Measurements from ENCODE around the gene PRKCH. TPM values are rescaled to one million over a fixed set of nuclear protein-coding genes. Genes with fewer than 3 reads are reported as not detected.

The PRKCH gene
- total RNA-seq, 1 donor from 2014 or later, result 101 TPM

DNA sequence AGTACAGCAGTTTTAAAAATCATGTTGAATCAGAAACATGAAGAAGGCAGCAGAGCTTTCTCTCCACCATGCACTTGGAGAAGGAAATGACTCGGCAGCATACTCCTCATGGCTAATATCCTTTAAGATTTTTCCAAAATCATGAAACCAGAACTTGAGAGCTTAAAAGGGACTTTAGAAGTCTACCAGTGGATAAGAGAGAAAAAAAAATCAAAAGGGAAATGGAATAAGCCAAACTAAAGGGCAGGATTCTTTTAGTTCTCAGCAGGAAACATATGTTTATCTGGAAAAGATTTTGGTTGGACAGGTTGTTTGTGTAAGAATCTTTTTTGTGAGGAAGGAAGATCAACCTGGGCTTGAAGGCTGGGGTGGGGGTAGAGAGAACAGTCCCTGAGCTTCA is 111.8 kb downstream of the PRKCH start:
- intact Hi-C loops (cut with micrococcal nuclease), result no loop called here
- H3K27me3 Mint-ChIP-seq (ENCODE audit: low read depth), result no peaks in the 10 kb centered on the region
- peak overlapping the region; percentile 48 for H3K27ac Mint-ChIP-seq
- H3K9me3 Mint-ChIP-seq, result no peaks in the 10 kb centered on the region
- peaks cover 51% of the 10 kb centered on the region for H3K36me3 Mint-ChIP-seq (ENCODE audit: low read depth)
- H3K4me1 Mint-ChIP-seq (ENCODE audit: low read depth), result peaks cover 75% of the 10 kb centered on the region
- DNase-seq (ENCODE audit: low spot score), result no peak
- H3K4me3 Mint-ChIP-seq (ENCODE audit: low read depth), result no peak overlapping the region

- no peak overlapping the region for H3K27ac Mint-ChIP-seq
- intact Hi-C loops (cut with micrococcal nuclease), result no loop called here
- H3K4me3 Mint-ChIP-seq (ENCODE audit: low read depth), result no peak overlapping the region
- no peaks in the 10 kb centered on the region for H3K27me3 Mint-ChIP-seq (ENCODE audit: low read depth)
- no peak for DNase-seq (ENCODE audit: low spot score)
- H3K36me3 Mint-ChIP-seq (ENCODE audit: low read depth), result peaks cover 48% of the 10 kb centered on the region
- H3K9me3 Mint-ChIP-seq, result no peaks in the 10 kb centered on the region
- H3K4me1 Mint-ChIP-seq (ENCODE audit: low read depth), result peaks cover 76% of the 10 kb centered on the region
These were observed 112.4 kb downstream of the PRKCH start for GRCh38 chr14:61433828-61434227.

- H3K36me3 Mint-ChIP-seq (ENCODE audit: low read depth), result peaks cover 46% of the 10 kb centered on the region
- intact Hi-C loops (cut with micrococcal nuclease), result no loop called here
- peak overlapping the region; percentile 21 for H3K27ac Mint-ChIP-seq
- H3K9me3 Mint-ChIP-seq, result no peaks in the 10 kb centered on the region
- DNase-seq (ENCODE audit: low spot score), result no peak
- H3K4me3 Mint-ChIP-seq (ENCODE audit: low read depth), result no peak overlapping the region
- H3K27me3 Mint-ChIP-seq (ENCODE audit: low read depth), result no peaks in the 10 kb centered on the region
- H3K4me1 Mint-ChIP-seq (ENCODE audit: low read depth), result peaks cover 76% of the 10 kb centered on the region
These were observed 112.9 kb downstream of the PRKCH start for GRCh38 chr14:61434311-61434710.

- H3K36me3 Mint-ChIP-seq (ENCODE audit: low read depth), result peaks cover 41% of the 10 kb centered on the region
- no peak overlapping the region for H3K4me3 Mint-ChIP-seq (ENCODE audit: low read depth)
These were observed 114.4 kb downstream of the PRKCH start for GRCh38 chr14:61435563-61436337.

DNA sequence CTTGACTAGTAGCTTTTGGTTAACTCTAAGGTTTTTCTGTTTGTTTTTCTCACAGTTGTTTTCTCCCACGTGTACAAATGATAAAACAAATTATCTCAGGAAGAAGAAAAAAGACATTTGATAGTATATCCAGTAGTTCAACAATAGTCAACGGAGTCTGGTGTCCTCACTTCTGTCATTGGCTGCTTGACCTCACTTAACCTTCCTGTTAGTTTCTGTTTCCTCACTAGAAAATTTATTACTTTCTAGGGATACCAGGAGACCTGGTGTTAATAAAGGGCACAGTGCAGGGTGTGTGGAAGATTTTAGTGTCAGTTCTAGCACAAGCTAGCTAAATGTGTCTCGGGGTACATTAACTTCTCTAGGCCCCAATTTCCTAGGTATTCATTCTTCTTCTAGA is 116.0 kb downstream of the PRKCH start:
- intact Hi-C loops (cut with micrococcal nuclease), result no loop called here
- H3K27ac Mint-ChIP-seq, result peak overlapping the region; percentile 20
- H3K9me3 Mint-ChIP-seq, result no peaks in the 10 kb centered on the region
- H3K36me3 Mint-ChIP-seq (ENCODE audit: low read depth), result peaks cover 35% of the 10 kb centered on the region
- no peak for DNase-seq (ENCODE audit: low spot score)
- H3K27me3 Mint-ChIP-seq (ENCODE audit: low read depth), result no peaks in the 10 kb centered on the region
- H3K4me1 Mint-ChIP-seq (ENCODE audit: low read depth), result peaks cover 76% of the 10 kb centered on the region
- H3K4me3 Mint-ChIP-seq (ENCODE audit: low read depth), result no peak overlapping the region

More at GRCh38 chr14:61435563-61436337, 114.4 kb downstream of the PRKCH start:
- intact Hi-C loops (cut with micrococcal nuclease), result no loop called here
- Mint-ChIP-seq H3K4me1 (ENCODE audit: low read depth) (peaks cover 79% of the 10 kb centered on the region), H3K27me3 (ENCODE audit: low read depth) (no peaks in the 10 kb centered on the region), H3K27ac (no peak overlapping the region), H3K9me3 (no peaks in the 10 kb centered on the region)
- DNase-seq (ENCODE audit: low spot score), result no peak

GRCh38 chr14:61438036-61438435 is 116.7 kb downstream of the PRKCH start:
- no peaks in the 10 kb centered on the region for H3K9me3 Mint-ChIP-seq
- intact Hi-C loops (cut with micrococcal nuclease), result loop anchor here (2.0 kb wide), 2 partner anchors 13 to 15 kb away; no protein-coding TSS in a partner anchor
- DNase-seq (ENCODE audit: low spot score), result no peak
- H3K4me3 Mint-ChIP-seq (ENCODE audit: low read depth), result peak overlapping the region; percentile 79
- H3K4me1 Mint-ChIP-seq (ENCODE audit: low read depth), result peaks cover 77% of the 10 kb centered on the region
- H3K27me3 Mint-ChIP-seq (ENCODE audit: low read depth), result no peaks in the 10 kb centered on the region
- H3K36me3 Mint-ChIP-seq (ENCODE audit: low read depth), result peaks cover 39% of the 10 kb centered on the region
- H3K27ac Mint-ChIP-seq, result no peak overlapping the region

GRCh38 chr14:61438497-61438859 is 117.1 kb downstream of the PRKCH start:
- peak overlapping the region; percentile 79 for H3K4me3 Mint-ChIP-seq (ENCODE audit: low read depth)
- no peaks in the 10 kb centered on the region for H3K9me3 Mint-ChIP-seq
- H3K27me3 Mint-ChIP-seq (ENCODE audit: low read depth), result no peaks in the 10 kb centered on the region
- H3K4me1 Mint-ChIP-seq (ENCODE audit: low read depth), result peaks cover 77% of the 10 kb centered on the region
- peak overlapping the region; percentile 95 for H3K27ac Mint-ChIP-seq
- intact Hi-C loops (cut with micrococcal nuclease), result loop anchor here (2.0 kb wide), 2 partner anchors 14 kb away; no protein-coding TSS in a partner anchor
- H3K36me3 Mint-ChIP-seq (ENCODE audit: low read depth), result peaks cover 38% of the 10 kb centered on the region
- no peak for DNase-seq (ENCODE audit: low spot score)

DNA sequence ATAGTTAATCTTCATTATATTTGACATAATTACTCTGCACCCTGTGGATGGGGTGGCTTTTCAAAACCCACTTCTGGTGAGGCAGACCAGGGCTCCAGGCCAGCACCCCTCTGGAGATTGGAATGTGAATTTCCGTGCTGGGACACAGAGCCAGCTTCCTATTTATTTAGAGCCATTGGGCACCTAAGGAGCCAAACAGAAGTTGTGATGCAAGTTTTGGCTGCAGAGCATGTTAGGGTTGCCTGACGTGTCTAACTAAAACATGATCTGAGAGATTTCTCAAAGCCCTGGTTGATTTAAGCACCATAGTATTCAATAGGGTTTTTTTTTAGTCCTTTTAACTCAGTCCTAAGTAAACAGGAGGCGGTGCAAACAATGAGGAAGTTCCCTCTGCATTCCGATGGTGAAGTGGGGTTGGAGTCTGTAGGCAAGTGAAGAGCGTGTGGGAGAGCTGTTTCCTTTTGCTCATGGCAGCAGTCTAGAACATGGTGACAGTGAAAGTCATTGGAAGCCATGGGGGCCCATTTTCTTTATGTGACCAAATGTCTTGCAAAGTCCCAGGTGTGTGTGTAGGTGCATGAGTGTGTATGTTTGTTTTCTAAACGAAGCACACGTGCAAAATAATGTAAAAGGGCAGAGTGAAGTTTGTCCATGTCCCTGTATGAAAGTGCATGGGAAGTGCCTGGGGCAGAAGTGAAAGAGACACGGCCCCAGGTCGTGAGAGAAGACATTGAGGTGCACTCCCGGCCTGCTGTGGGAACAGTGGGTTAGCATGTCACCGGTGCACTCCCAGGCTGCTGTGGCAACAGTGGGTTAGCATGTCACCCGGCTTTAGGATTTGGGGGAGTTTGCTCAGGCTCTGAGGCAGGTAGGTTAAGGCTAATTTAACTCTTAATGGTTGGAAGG is 117.7 kb downstream of the PRKCH start:
- no peak for DNase-seq (ENCODE audit: low spot score)
- Mint-ChIP-seq H3K4me3 (ENCODE audit: low read depth) (peak overlapping the region; percentile 79), H3K27ac (peak overlapping the region; percentile 95), H3K9me3 (no peaks in the 10 kb centered on the region), H3K36me3 (ENCODE audit: low read depth) (peaks cover 34% of the 10 kb centered on the region), H3K27me3 (ENCODE audit: low read depth) (no peaks in the 10 kb centered on the region), H3K4me1 (ENCODE audit: low read depth) (peaks cover 77% of the 10 kb centered on the region)
- intact Hi-C loops (cut with micrococcal nuclease), result loop anchor here (2.0 kb wide), 2 partner anchors 14 kb away; no protein-coding TSS in a partner anchor

GRCh38 chr14:61439779-61440418 is 118.5 kb downstream of the PRKCH start:
- H3K9me3 Mint-ChIP-seq, result no peaks in the 10 kb centered on the region
- H3K27me3 Mint-ChIP-seq (ENCODE audit: low read depth), result no peaks in the 10 kb centered on the region
- H3K36me3 Mint-ChIP-seq (ENCODE audit: low read depth), result peaks cover 35% of the 10 kb centered on the region
- intact Hi-C loops (cut with micrococcal nuclease), result loop anchor here (2.0 kb wide), 2 partner anchors 13 to 15 kb away; no protein-coding TSS in a partner anchor
- H3K4me1 Mint-ChIP-seq (ENCODE audit: low read depth), result peaks cover 81% of the 10 kb centered on the region
- H3K4me3 Mint-ChIP-seq (ENCODE audit: low read depth), result peak overlapping the region; percentile 79
- peak overlapping the region; percentile 95 for H3K27ac Mint-ChIP-seq
- no peak for DNase-seq (ENCODE audit: low spot score)

- DNase-seq (ENCODE audit: low spot score), result no peak
- intact Hi-C loops (cut with micrococcal nuclease), result no loop called here
- Mint-ChIP-seq H3K4me3 (ENCODE audit: low read depth) (peak overlapping the region; percentile 51), H3K4me1 (ENCODE audit: low read depth) (peaks cover 89% of the 10 kb centered on the region), H3K36me3 (ENCODE audit: low read depth) (peaks cover 49% of the 10 kb centered on the region), H3K9me3 (no peaks in the 10 kb centered on the region), H3K27me3 (ENCODE audit: low read depth) (no peaks in the 10 kb centered on the region), H3K27ac (peak overlapping the region; percentile 89)
These were observed 122.1 kb downstream of the PRKCH start for GRCh38 chr14:61443481-61443880.

DNA sequence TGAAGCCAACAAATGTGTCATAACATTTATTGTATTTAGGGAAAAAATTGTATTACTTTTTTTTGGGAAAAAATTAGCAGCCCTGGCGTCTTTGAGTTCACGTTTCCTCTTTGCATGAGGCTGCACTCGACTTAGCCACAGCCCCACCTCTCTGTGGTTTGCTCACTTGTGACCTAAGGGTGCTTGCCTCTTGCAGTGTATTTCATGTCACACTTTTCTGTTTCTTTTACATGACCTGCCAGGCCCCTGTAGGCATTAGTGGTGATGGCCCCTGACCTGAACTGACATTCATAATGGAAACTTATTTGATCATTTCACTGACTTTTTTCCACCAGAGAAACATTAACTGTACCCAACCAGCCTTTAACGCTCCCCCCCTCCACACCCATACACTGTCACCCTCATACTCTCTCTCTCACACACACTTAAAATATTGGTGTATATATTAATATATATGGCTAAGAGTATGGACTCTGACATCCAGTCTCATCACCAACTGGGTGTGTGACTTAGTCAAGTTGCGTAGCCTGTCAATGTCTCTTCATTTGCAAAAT is 122.9 kb downstream of the PRKCH start:
- H3K4me1 Mint-ChIP-seq (ENCODE audit: low read depth), result peaks cover 89% of the 10 kb centered on the region
- H3K27ac Mint-ChIP-seq, result peak overlapping the region; percentile 89
- H3K4me3 Mint-ChIP-seq (ENCODE audit: low read depth), result peak overlapping the region; percentile 40
- H3K27me3 Mint-ChIP-seq (ENCODE audit: low read depth), result no peaks in the 10 kb centered on the region
- H3K36me3 Mint-ChIP-seq (ENCODE audit: low read depth), result peaks cover 57% of the 10 kb centered on the region
- peak; percentile 65 for DNase-seq (ENCODE audit: low spot score)
- intact Hi-C loops (cut with micrococcal nuclease), result loop anchor here (1.0 to 2.0 kb wide), 2 partner anchors 8 to 55 kb away; no protein-coding TSS in a partner anchor
- no peaks in the 10 kb centered on the region for H3K9me3 Mint-ChIP-seq

- peak overlapping the region; percentile 99 for H3K27ac Mint-ChIP-seq
- H3K4me3 Mint-ChIP-seq (ENCODE audit: low read depth), result no peak overlapping the region
- DNase-seq (ENCODE audit: low spot score), result no peak
- no peaks in the 10 kb centered on the region for H3K9me3 Mint-ChIP-seq
- intact Hi-C loops (cut with micrococcal nuclease), result loop anchor here (5.0 kb wide), 2 partner anchors 44 to 169 kb away; partner anchors contain the start of gene TMEM30B
- no peaks in the 10 kb centered on the region for H3K27me3 Mint-ChIP-seq (ENCODE audit: low read depth)
- peaks cover 84% of the 10 kb centered on the region for H3K36me3 Mint-ChIP-seq (ENCODE audit: low read depth)
- H3K4me1 Mint-ChIP-seq (ENCODE audit: low read depth), result peaks cover 89% of the 10 kb centered on the region
These were observed 130.1 kb downstream of the PRKCH start for GRCh38 chr14:61451491-61451890.
